ENCODE results near the gene DPH6.

DNA sequence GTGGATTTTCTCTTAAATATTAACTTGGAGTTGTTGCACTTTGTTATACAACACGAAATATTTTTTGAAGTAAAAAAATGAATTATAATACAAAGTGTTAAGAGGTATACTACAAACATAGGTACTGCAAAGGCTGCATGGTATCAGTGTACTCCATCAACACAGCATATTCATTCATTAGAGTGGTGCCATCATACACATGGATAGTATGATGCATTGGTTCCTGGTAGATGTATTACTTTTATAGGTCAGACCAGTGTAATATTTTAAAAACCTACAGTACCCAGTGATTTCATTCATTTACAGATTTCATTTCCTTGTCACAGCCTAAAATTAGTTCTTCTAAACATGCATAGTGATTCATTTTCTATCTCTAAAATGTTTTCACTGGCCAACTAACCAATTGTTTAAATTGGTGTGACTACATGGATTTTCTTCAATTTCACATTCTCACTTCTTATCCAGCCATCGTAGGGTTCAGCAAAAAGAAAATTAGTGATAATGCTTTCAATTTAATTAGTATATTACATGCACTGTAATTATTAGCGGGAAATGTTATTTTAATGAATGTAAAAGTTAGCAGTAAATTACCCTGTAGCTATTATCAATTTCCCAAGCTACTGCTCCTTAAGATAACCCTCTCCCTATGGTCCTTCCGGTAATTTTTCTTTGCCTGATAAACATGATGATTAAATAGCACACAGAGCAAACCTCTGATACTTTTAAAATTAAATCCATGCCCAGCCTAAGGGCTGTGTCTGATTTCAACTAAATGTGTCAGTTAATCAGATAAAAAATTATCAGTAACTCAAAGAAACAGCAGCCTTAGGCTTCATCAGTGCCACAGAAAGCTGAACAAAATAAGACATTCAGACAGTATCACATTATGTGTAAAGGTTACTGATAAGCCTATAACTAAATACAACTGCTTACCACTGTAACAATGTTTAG is 68.4 kb downstream of the DPH6 start:
- TF ChIP-seq CTCF (IDR thresholded peaks at IDR 0.05): no peak
- no peak for TF ChIP-seq POLR2A (IDR thresholded peaks at IDR 0.05)
- no peak for TF ChIP-seq EP300 (IDR thresholded peaks at IDR 0.05)
